Skeletal muscle cell (primary cell): ENCODE measurements around the gene TLK1.

ENCODE experiments used
- DNase-seq: peaks from one replicate; pipeline ENCODE4 v3.0.0-alpha.2; 2010; ENCODE audit warnings: low read depth
- H3K4me3 ChIP-seq: 2 replicates; pipeline ENCODE4 v1.5.1; 2011; ENCODE audit warnings: low read depth, mild to moderate bottlenecking, control low read depth, low read length, moderate library complexity

TLK1 gene

GRCh38 chr2:170943041-170943440 is 217.7 kb downstream of the TLK1 start:
- no peak overlapping the region for H3K4me3 ChIP-seq
- DNase-seq = no peak

- no peak overlapping the region for H3K4me3 ChIP-seq
- no peak for DNase-seq
These were observed 218.1 kb downstream of the TLK1 start for GRCh38 chr2:170942615-170943014.
